ENCODE measurements around the gene HSD11B2.

The HSD11B2 gene

GRCh38 chr16:67448580-67448979 lies 17.7 kb downstream of the HSD11B2 start:
- in situ Hi-C loops (cut with MboI; ENCODE audit: low sequenced_read_pairs): no loop called here

DNA sequence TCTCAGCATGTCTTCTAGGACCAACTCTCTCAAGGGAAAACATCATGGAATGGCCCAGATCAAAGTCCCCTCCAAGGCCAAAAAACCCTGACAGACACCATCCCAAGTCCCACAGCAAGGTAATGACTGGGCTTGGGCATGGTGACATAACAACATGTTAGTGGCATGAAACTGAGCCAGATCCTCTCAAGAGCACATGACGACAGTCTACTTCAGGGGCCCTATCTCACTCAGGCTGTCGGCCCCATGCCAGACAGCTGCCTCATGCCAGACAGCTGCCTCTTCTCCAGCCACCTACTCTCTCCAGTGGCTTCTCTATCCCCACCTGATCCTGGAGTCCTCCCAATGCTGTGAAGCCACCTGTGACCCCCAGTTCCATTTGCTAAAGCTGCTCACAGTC lies 18.4 kb downstream of the HSD11B2 start:
- in situ Hi-C loops (cut with MboI; ENCODE audit: low sequenced_read_pairs): no loop called here

GRCh38 chr16:67449739-67450138 lies 18.8 kb downstream of the HSD11B2 start:
- in situ Hi-C loops (cut with MboI; ENCODE audit: low sequenced_read_pairs): no loop called here

- in situ Hi-C loops (cut with MboI; ENCODE audit: low sequenced_read_pairs): no loop called here
Observed at GRCh38 chr16:67451061-67451703, 20.3 kb downstream of the HSD11B2 start.

- in situ Hi-C loops (cut with MboI; ENCODE audit: low sequenced_read_pairs): no loop called here
Observed at GRCh38 chr16:67451704-67452435, 20.9 kb downstream of the HSD11B2 start.

GRCh38 chr16:67454104-67454503 lies 23.2 kb downstream of the HSD11B2 start:
- in situ Hi-C loops (cut with MboI; ENCODE audit: low sequenced_read_pairs): no loop called here

DNA sequence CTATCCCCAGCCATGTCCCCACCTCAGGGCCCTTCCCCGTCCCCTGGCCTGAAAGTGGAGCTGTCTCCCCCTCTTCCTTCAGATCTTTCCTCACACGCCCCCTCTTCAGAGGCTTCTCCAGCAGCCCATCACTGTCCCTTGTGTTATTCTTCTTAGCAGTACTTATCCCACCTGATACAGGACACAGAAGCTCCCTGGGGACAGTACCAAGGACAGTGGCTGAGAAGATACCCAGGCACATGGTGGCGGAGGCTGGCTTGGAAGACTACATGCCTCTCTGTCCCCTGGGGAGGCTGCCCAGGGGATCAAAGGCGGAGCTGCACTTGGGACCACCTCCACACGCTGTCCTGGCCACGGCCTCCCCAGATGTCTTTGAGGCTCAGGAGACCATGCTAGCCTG lies 23.9 kb downstream of the HSD11B2 start:
- in situ Hi-C loops (cut with MboI; ENCODE audit: low sequenced_read_pairs): no loop called here

DNA sequence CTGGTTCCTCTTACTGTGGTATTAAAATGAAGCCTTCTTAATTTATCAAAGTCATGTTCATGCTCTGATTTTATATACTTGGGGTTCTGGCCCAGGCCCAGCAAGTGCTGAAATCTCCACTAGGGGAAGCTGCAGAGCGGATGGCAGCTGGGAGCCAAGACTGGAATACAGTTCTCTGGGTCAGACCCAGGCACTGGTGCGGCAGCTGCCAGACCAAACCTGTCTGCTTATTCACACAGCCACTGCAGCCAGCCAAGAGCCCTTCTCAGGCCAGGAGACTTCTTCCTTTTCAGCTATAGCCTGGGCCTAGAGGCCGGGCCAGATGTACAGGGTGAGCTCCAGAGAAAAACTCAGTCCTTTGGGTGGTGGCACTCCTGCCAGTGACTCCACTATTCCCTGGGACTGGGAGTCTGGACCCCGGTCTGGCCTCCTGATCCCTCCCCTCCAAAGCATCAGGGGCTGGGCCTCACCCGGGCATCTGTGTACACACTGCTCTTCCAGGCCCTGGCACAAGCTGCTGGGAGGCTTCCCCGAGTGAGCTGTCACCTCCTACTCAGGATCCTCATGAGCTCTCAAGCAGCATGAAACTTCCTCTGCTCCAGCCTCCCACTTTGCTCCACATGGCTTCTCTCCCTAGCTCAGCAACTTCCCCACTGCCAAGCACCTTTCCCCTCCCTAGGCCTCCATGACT lies 25.6 kb downstream of the HSD11B2 start:
- in situ Hi-C loops (cut with MboI; ENCODE audit: low sequenced_read_pairs): no loop called here

- in situ Hi-C loops (cut with MboI; ENCODE audit: low sequenced_read_pairs): no loop called here
Observed at GRCh38 chr16:67457611-67458010, 26.7 kb downstream of the HSD11B2 start.

DNA sequence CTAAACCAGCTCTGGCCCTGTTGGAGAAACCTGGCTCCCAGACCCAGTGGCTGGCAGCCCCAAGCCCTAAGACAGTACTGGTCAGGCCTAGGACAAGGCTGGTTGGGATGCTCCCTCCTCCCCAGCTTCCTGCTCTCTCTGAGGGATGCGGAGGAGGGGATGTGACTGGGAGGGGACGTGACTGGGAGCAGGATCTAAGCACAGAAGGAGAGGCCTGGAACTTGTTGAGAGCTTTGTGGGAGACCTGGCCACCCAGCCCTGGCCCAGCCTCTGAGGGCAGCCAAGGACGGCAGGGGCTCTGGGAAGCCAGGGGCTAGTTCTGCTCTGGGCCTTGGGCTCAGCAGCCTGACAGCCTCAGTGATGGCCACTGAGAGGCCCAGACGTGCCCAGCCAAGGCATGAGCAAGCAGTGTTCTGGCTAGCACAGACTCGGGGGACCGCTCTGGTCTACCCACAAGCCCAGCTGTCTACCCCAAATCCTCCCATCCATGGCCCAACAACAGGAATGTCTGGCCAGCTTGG lies 27.3 kb downstream of the HSD11B2 start:
- in situ Hi-C loops (cut with MboI; ENCODE audit: low sequenced_read_pairs): no loop called here

GRCh38 chr16:67459066-67459860 lies 28.3 kb downstream of the HSD11B2 start:
- in situ Hi-C loops (cut with MboI; ENCODE audit: low sequenced_read_pairs): no loop called here

GRCh38 chr16:67459861-67460150 lies 28.9 kb downstream of the HSD11B2 start:
- in situ Hi-C loops (cut with MboI; ENCODE audit: low sequenced_read_pairs): no loop called here

DNA sequence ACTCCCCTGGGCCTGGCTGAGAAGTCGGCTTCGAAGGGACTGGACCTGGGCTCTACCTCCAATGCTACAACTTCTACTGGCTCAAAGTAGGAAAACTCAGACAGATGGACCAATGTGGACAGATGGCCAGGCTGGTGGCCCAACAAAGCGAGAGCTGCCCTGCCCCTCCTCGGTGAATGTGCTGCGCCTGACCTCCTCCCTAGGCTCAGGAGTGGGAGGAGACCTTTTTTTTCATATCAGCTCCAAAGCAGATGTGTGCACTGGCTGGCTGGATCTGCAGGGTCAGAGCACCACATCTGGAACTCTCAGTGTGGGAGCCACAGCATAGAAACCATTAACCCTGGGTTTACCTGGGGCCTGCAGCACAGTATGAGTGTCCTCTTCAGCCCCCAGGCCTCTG lies 29.2 kb downstream of the HSD11B2 start:
- in situ Hi-C loops (cut with MboI; ENCODE audit: low sequenced_read_pairs): no loop called here

- in situ Hi-C loops (cut with MboI; ENCODE audit: low sequenced_read_pairs): no loop called here
Observed at GRCh38 chr16:67460961-67461360, 30.0 kb downstream of the HSD11B2 start.

GRCh38 chr16:67461600-67462278 lies 30.8 kb downstream of the HSD11B2 start:
- in situ Hi-C loops (cut with MboI; ENCODE audit: low sequenced_read_pairs): no loop called here

DNA sequence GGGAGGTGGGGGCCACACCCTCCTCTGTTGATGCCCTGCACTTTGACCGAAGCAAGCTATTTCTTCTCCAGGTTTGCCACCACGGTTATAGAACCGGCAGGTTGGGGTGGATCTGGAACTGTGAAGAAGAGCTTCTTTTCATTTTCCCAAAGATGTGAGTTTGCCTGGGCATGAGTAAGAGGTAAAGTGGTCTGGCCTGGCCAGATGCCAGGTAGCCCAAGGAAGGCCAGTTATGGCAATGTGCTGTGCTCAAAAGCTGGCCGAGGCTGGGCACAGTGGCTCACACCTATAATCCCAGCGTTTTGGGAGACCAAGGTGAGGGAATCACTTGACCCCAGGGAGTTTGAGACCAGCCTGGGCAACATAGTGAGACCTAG lies 31.3 kb downstream of the HSD11B2 start:
- in situ Hi-C loops (cut with MboI; ENCODE audit: low sequenced_read_pairs): no loop called here

GRCh38 chr16:67463059-67463458 lies 32.1 kb downstream of the HSD11B2 start:
- in situ Hi-C loops (cut with MboI; ENCODE audit: low sequenced_read_pairs): no loop called here

DNA sequence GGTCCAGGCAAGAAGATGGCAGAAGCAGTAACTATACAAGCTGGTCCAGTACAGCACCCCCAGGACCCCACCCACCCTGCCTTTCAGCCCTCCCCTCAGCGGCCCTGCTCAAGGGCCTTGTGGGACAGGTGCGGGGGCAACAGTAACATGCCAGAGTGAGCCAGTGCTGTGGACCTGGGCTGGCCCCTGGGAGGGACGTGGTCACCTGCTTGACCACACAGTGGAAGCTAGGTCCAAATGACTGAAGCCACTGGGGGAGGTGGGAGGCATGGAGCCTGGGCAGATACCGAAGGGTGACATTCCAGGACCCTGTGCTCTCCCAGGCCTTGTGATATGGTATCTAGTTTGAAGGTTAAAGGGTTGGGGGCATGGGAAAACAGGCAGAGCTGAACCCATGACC lies 32.8 kb downstream of the HSD11B2 start:
- in situ Hi-C loops (cut with MboI; ENCODE audit: low sequenced_read_pairs): no loop called here

GRCh38 chr16:67464565-67464964 lies 33.6 kb downstream of the HSD11B2 start:
- in situ Hi-C loops (cut with MboI; ENCODE audit: low sequenced_read_pairs): no loop called here

- in situ Hi-C loops (cut with MboI; ENCODE audit: low sequenced_read_pairs): no loop called here
Observed at GRCh38 chr16:67466581-67466980, 35.7 kb downstream of the HSD11B2 start.

GRCh38 chr16:67468731-67469130 lies 37.8 kb downstream of the HSD11B2 start:
- in situ Hi-C loops (cut with MboI; ENCODE audit: low sequenced_read_pairs): no loop called here
